IMR-90 (cell line): Measurements from ENCODE around the gene UBAC1.

Experiments
- CEBPB ChIP-seq: IDR thresholded peaks from 2 replicates; pipeline ENCODE4 v1.6.1; 2012; ENCODE audit warnings: low read depth, low read length, improper control_type of control experiment
- CHD1 ChIP-seq: IDR thresholded peaks from 2 replicates; pipeline ENCODE4 v1.6.1; 2012; ENCODE audit warnings: low read depth, low read length, improper control_type of control experiment
- CTCF ChIP-seq: conservative IDR thresholded peaks from 2 replicates; pipeline ENCODE4 v1.5.1; 2012; ENCODE audit warnings: mild to moderate bottlenecking, low read depth, low read length, improper control_type of control experiment
- POLR2A ChIP-seq: IDR thresholded peaks from 2 replicates; pipeline ENCODE4 v1.6.1; 2012; ENCODE audit warnings: mild to moderate bottlenecking, low read depth, low read length
- RFX5 ChIP-seq: IDR thresholded peaks from 2 replicates; pipeline ENCODE4 v1.8.0; 2012; ENCODE audit warnings: low read depth, mild to moderate bottlenecking, low read length, moderate library complexity

- no peak for TF ChIP-seq POLR2A
- no peak for TF ChIP-seq CTCF
- no peak for TF ChIP-seq CEBPB
- TF ChIP-seq CHD1, result no peak
- TF ChIP-seq RFX5, result no peak
Observed at GRCh38 chr9:135885100-135885853, 75.9 kb downstream of the UBAC1 start.
